ENCODE results near the gene DNAJC22.
"Not testable (repeated sequence)": the region's sequence is repeated elsewhere in the genome, so short reads cannot be mapped to it uniquely, and the experiment has no call there.

Gene DNAJC22

GRCh38 chr12:49314811-49315210, 31.9 kb upstream of the DNAJC22 start:
- Histone ChIP-seq H3K27ac (no peak overlapping the region), H3K36me3 (ENCODE audit: insufficient read depth, low read length) (no peaks in the 10 kb centered on the region), H3K9ac (ENCODE audit: insufficient read length) (no peak overlapping the region), H3K9me3 (ENCODE audit: low read depth, low read length) (no peaks in the 10 kb centered on the region), H3K4me3 (no peak overlapping the region)
- no peak for DNase-seq (ENCODE audit: low read depth, low spot score)
- TF ChIP-seq POLR2AphosphoS5 (IDR thresholded peaks at IDR 0.05; ENCODE audit: borderline replicate concordance, low read depth, low read length) (no peak), FOXP2 (optimal IDR thresholded peaks at IDR 0.05; ENCODE audit: control extremely low read depth, extremely low read length, insufficient read depth) (no peak), EZH2 (IDR thresholded peaks at IDR 0.05) (no peak)

GRCh38 chr12:49317118-49317517, 29.6 kb upstream of the DNAJC22 start:
- H3K36me3 ChIP-seq (ENCODE audit: insufficient read depth, low read length); H3K27ac ChIP-seq; H3K4me3 ChIP-seq; H3K9me3 ChIP-seq (ENCODE audit: low read depth, low read length); DNase-seq (ENCODE audit: low read depth, low spot score); H3K9ac ChIP-seq (ENCODE audit: insufficient read length): not testable (repeated sequence)

- not testable (repeated sequence) for H3K9me3 ChIP-seq (ENCODE audit: low read depth, low read length); H3K4me3 ChIP-seq; DNase-seq (ENCODE audit: low read depth, low spot score); H3K27ac ChIP-seq; H3K9ac ChIP-seq (ENCODE audit: insufficient read length)
- H3K36me3 ChIP-seq (ENCODE audit: insufficient read depth, low read length) = peaks cover 13% of the 10 kb centered on the region
These were observed 26.1 kb upstream of the DNAJC22 start for GRCh38 chr12:49320411-49321103.

GRCh38 chr12:49322367-49322707, 24.4 kb upstream of the DNAJC22 start:
- no peak for DNase-seq (ENCODE audit: low read depth, low spot score)
- TF ChIP-seq FOXP2 (optimal IDR thresholded peaks at IDR 0.05; ENCODE audit: control extremely low read depth, extremely low read length, insufficient read depth) = no peak
- no peak for TF ChIP-seq EZH2 (IDR thresholded peaks at IDR 0.05)
- no peak for TF ChIP-seq POLR2AphosphoS5 (IDR thresholded peaks at IDR 0.05; ENCODE audit: borderline replicate concordance, low read depth, low read length)
- Histone ChIP-seq H3K27ac (peak overlapping the region; percentile 76; the same call in 1 of the 2 replicates), H3K9me3 (ENCODE audit: low read depth, low read length) (no peaks in the 10 kb centered on the region), H3K4me3 (peak overlapping the region; percentile 99), H3K36me3 (ENCODE audit: insufficient read depth, low read length) (peaks cover 31% of the 10 kb centered on the region), H3K9ac (ENCODE audit: insufficient read length) (peak overlapping the region; percentile 87)

GRCh38 chr12:49322708-49323523, 23.8 kb upstream of the DNAJC22 start, which contains the start of gene TROAP:
Gene TROAP (plus strand): TSS chr12:49323255. CDS start chr12:49323609, 354 bp downstream.
- TF ChIP-seq POLR2AphosphoS5 (IDR thresholded peaks at IDR 0.05; ENCODE audit: borderline replicate concordance, low read depth, low read length) (peak; percentile 88), FOXP2 (optimal IDR thresholded peaks at IDR 0.05; ENCODE audit: control extremely low read depth, extremely low read length, insufficient read depth) (no peak), EZH2 (IDR thresholded peaks at IDR 0.05) (no peak)
- Histone ChIP-seq H3K36me3 (ENCODE audit: insufficient read depth, low read length) (peaks cover 33% of the 10 kb centered on the region), H3K27ac (peak within 1 kb of the TSS; percentile 76; the same call in 1 of the 2 replicates), H3K4me3 (peak within 1 kb of the TSS; percentile 99), H3K9me3 (ENCODE audit: low read depth, low read length) (no peaks in the 10 kb centered on the region), H3K9ac (ENCODE audit: insufficient read length) (peak within 1 kb of the TSS; percentile 96)
- peak; percentile 91 for DNase-seq (ENCODE audit: low read depth, low spot score)

GRCh38 chr12:49323524-49324097, 23.1 kb upstream of the DNAJC22 start:
- Histone ChIP-seq H3K9me3 (ENCODE audit: low read depth, low read length) (no peaks in the 10 kb centered on the region), H3K36me3 (ENCODE audit: insufficient read depth, low read length) (peaks cover 33% of the 10 kb centered on the region), H3K4me3 (peak overlapping the region; percentile 99), H3K9ac (ENCODE audit: insufficient read length) (peak overlapping the region; percentile 96), H3K27ac (peak overlapping the region; percentile 71; the same call in 1 of the 2 replicates)
- TF ChIP-seq POLR2AphosphoS5 (IDR thresholded peaks at IDR 0.05; ENCODE audit: borderline replicate concordance, low read depth, low read length) = no peak
- no peak for TF ChIP-seq EZH2 (IDR thresholded peaks at IDR 0.05)
- no peak for TF ChIP-seq FOXP2 (optimal IDR thresholded peaks at IDR 0.05; ENCODE audit: control extremely low read depth, extremely low read length, insufficient read depth)
- no peak for DNase-seq (ENCODE audit: low read depth, low spot score)

GRCh38 chr12:49325606-49326005, 21.1 kb upstream of the DNAJC22 start:
- DNase-seq (ENCODE audit: low read depth, low spot score) = no peak
- H3K9me3 ChIP-seq (ENCODE audit: low read depth, low read length) = no peaks in the 10 kb centered on the region
- H3K4me3 ChIP-seq = no peak overlapping the region
- H3K9ac ChIP-seq (ENCODE audit: insufficient read length) = no peak overlapping the region
- TF ChIP-seq FOXP2 (optimal IDR thresholded peaks at IDR 0.05; ENCODE audit: control extremely low read depth, extremely low read length, insufficient read depth) = no peak
- TF ChIP-seq POLR2AphosphoS5 (IDR thresholded peaks at IDR 0.05; ENCODE audit: borderline replicate concordance, low read depth, low read length) = no peak
- no peak for TF ChIP-seq EZH2 (IDR thresholded peaks at IDR 0.05)
- no peak overlapping the region for H3K27ac ChIP-seq
- peaks cover 52% of the 10 kb centered on the region for H3K36me3 ChIP-seq (ENCODE audit: insufficient read depth, low read length)

- H3K36me3 ChIP-seq (ENCODE audit: insufficient read depth, low read length) = peaks cover 54% of the 10 kb centered on the region
- H3K9ac ChIP-seq (ENCODE audit: insufficient read length) = no peak overlapping the region
- H3K9me3 ChIP-seq (ENCODE audit: low read depth, low read length) = no peaks in the 10 kb centered on the region
- H3K27ac ChIP-seq = no peak overlapping the region
- TF ChIP-seq POLR2AphosphoS5 (IDR thresholded peaks at IDR 0.05; ENCODE audit: borderline replicate concordance, low read depth, low read length) (no peak), EZH2 (IDR thresholded peaks at IDR 0.05) (no peak), FOXP2 (optimal IDR thresholded peaks at IDR 0.05; ENCODE audit: control extremely low read depth, extremely low read length, insufficient read depth) (no peak)
- no peak for DNase-seq (ENCODE audit: low read depth, low spot score)
- no peak overlapping the region for H3K4me3 ChIP-seq
These were observed 19.3 kb upstream of the DNAJC22 start for GRCh38 chr12:49327368-49327767.

Measured in SK-N-MC (cell line).